GM12878 (cell line): ENCODE results near the gene SHISA7. TPM values are rescaled to one million over a fixed set of nuclear protein-coding genes. Genes with fewer than 3 reads are reported as not detected.

Source experiments
- ATAC-seq: fragments of 200-7000 bp; cut with Tn5 transposase; 3 replicates; pipeline ENCODE4 v1.9.1; 2020; ENCODE audit warnings: mild to moderate bottlenecking, moderate library complexity
- BruUV-seq: library from RNA; stranded (reverse); fragments of 400-500 nt; replicated peaks from 2 replicates; lab custom pipeline; 2021; lab: Mats Ljungman, UMichigan
- CTCF ChIA-PET: fragments of 300-600 bp; sonication (Branson Sonifier 250); formaldehyde crosslinking; extraction: SDS; loops from one replicate; lab custom pipeline; 2021; ENCODE audit warnings: inconsistent platforms; lab: Yijun Ruan, JAX
- POLR2A ChIA-PET: fragments of 350-600 bp; formaldehyde crosslinking; extraction: SDS; loops from one replicate; lab custom pipeline; 2021; ENCODE audit warnings: inconsistent platforms; lab: Charles Lee
- RAD21 ChIA-PET: fragments of 300-600 bp; sonication (Branson Sonifier 250); formaldehyde crosslinking; loops from one replicate; lab custom pipeline; 2023; ENCODE audit warnings: antibody characterized with exemption; ENCODE audit not compliant: unreplicated experiment; lab: Charles Lee
- SMC1A ChIA-PET: fragments of 300-600 bp; sonication (Branson Sonifier 250); formaldehyde crosslinking; loops from one replicate; lab custom pipeline; 2023; ENCODE audit not compliant: unreplicated experiment, uncharacterized antibody; lab: Charles Lee
- DNase-seq: peaks from one replicate; pipeline ENCODE4 v3.0.0-alpha.2; 2011; ENCODE audit warnings: low read depth, low spot score
- FAIRE-seq: peaks from 3 replicates; lab custom pipeline; 2011; peaks lifted over from hg19 to GRCh38; lab: Jason Lieb, UNC
- H2AFZ ChIP-seq: 2 replicates; pipeline ENCODE4 v1.6.0; 2011; ENCODE audit warnings: low read depth, low read length, control low read depth; ENCODE audit not compliant: control insufficient read depth
- H3K27ac ChIP-seq: 2 replicates; pipeline ENCODE4 v1.5.1; 2011; ENCODE audit warnings: control low read depth; ENCODE audit not compliant: control insufficient read depth, insufficient read depth
- H3K27me3 ChIP-seq, 2 experiments: replicated peaks in 1 of 2; 2 replicates each; pipeline versions ENCODE4 v1.6.0 to v1.6.1; 2011; ENCODE audit warnings: low read length in 1 of 2; ENCODE audit not compliant: control insufficient read depth in 2 of 2, insufficient read depth in 2 of 2
- H3K36me3 ChIP-seq, 2 experiments: 2 replicates each; pipeline ENCODE4 v1.5.1; 2011; ENCODE audit warnings: low read length in 1 of 2; ENCODE audit not compliant: control insufficient read depth in 2 of 2, insufficient read depth in 2 of 2
- H3K4me1 ChIP-seq: 2 replicates; pipeline ENCODE4 v1.6.1; 2011; ENCODE audit warnings: mild to moderate bottlenecking, low read length, moderate library complexity, mixed read lengths; ENCODE audit not compliant: control insufficient read depth, insufficient read depth
- H3K4me2 ChIP-seq: 2 replicates; pipeline ENCODE4 v1.6.0; 2011; ENCODE audit warnings: control low read depth; ENCODE audit not compliant: control insufficient read depth, insufficient read depth
- H3K4me3 ChIP-seq: fragments of 200-600 bp; sonication (generic); 2 replicates; pipeline ENCODE4 v1.5.1; 2016
- H3K79me2 ChIP-seq: 2 replicates; pipeline ENCODE4 v1.6.0; 2011; ENCODE audit warnings: low read length; ENCODE audit not compliant: control insufficient read depth, insufficient read depth
- H3K9ac ChIP-seq: 2 replicates; pipeline ENCODE4 v1.8.0; 2011; ENCODE audit warnings: low read length, control low read depth, mixed read lengths; ENCODE audit not compliant: control insufficient read depth, insufficient read depth
- H3K9me3 ChIP-seq: replicated peaks from 3 replicates; pipeline ENCODE4 v1.5.1; 2011; ENCODE audit warnings: mild to moderate bottlenecking, low read length; ENCODE audit not compliant: control insufficient read depth, insufficient read depth
- H4K20me1 ChIP-seq: 2 replicates; pipeline ENCODE4 v1.6.0; 2011; ENCODE audit not compliant: control insufficient read depth, insufficient read depth
- ATF3 ChIP-seq: IDR thresholded peaks from 2 replicates; pipeline ENCODE4 v1.6.1; 2011; ENCODE audit warnings: low read depth, mild to moderate bottlenecking, low read length, moderate library complexity, borderline replicate concordance; ENCODE audit errors: extremely low read depth
- ETV6 ChIP-seq, 2 experiments: fragments of 450-650 bp in 1 of 2; IDR thresholded peaks in 1 of 2; conservative IDR thresholded peaks in 1 of 2; 2 replicates each; pipeline ENCODE4 v1.6.1; 2014; ENCODE audit warnings: antibody characterized with exemption in 1 of 2, borderline replicate concordance in 1 of 2, low read depth in 1 of 2, mild to moderate bottlenecking in 1 of 2, moderate library complexity in 1 of 2
- EZH2 ChIP-seq: IDR thresholded peaks from 2 replicates; pipeline ENCODE4 v1.6.1; 2012; ENCODE audit warnings: low read depth, mild to moderate bottlenecking, control low read depth, inconsistent platforms, low read length, borderline replicate concordance; ENCODE audit not compliant: control insufficient read depth
- PAX8 ChIP-seq: fragments of 450-650 bp; IDR thresholded peaks from 2 replicates; pipeline ENCODE4 v1.6.1; 2017; ENCODE audit warnings: mild to moderate bottlenecking, moderate library complexity
- SIX5 ChIP-seq: IDR thresholded peaks from 2 replicates; pipeline ENCODE4 v1.6.1; 2011; ENCODE audit warnings: mild to moderate bottlenecking, low read depth, low read length, moderate library complexity; ENCODE audit not compliant: severe bottlenecking
- SKIL ChIP-seq: fragments of 450-650 bp; IDR thresholded peaks from 2 replicates; pipeline ENCODE4 v1.6.1; 2017; ENCODE audit warnings: mild to moderate bottlenecking, low read depth, inconsistent platforms; ENCODE audit not compliant: poor library complexity, severe bottlenecking
- WGBS: methylation state at CpG from one replicate; pipeline ENCODE4 v1.1.6; 2016; ENCODE audit warnings: low lambda C conversion rate; ENCODE audit not compliant: insufficient replicate concordance, insufficient coverage; ENCODE audit errors: missing lambda C conversion rate; 5-methylcytosine and 5-hydroxymethylcytosine counted together
- in situ Hi-C: fragments of 300-500 bp; cut with MboI; formaldehyde crosslinking; loops from 9 replicates; pipeline ENCODE4 v1.14.3; 2018; ENCODE audit warnings: mixed read lengths
- intact Hi-C: fragments of 100-400 bp; cut with micrococcal nuclease; formaldehyde crosslinking; loops from one replicate; pipeline ENCODE4 v1.14.2; 2022; ENCODE audit not compliant: unreplicated experiment
- polyA plus RNA-seq, 11 experiments: library from polyadenylated mRNA; depleted of rRNA in 4 of 11; unstranded in 6 of 11; stranded (reverse) in 5 of 11; fragments of >200 nt; fragmentation: Nextera tagmentation in 4 of 11; fragmentation: Illumina TruSeq in 1 of 11; extraction: Ambion mirVana in 4 of 11; extraction: Trizol in 1 of 11; gene quantifications; 1 replicate in 1 of 11; 2 replicates in 10 of 11; pipeline versions ENCODE4 v1.2.1 to v1.2.3, GENCODE V29; 2011 to 2016; ENCODE audit warnings: inconsistent platforms in 2 of 11, missing spikeins in 2 of 11, low read depth in 1 of 11
- total RNA-seq, 4 experiments: library from RNA; depleted of rRNA in 3 of 4; stranded (reverse); fragments of >200 nt in 3 of 4; fragmentation: Illumina TruSeq in 1 of 4; extraction: Trizol in 1 of 4; gene quantifications; 2 replicates each; pipeline versions ENCODE4 v1.2.1 to v1.2.3, GENCODE V29; 2013 to 2021
- TF ChIP-seq, protein P1 (sequence below): fragments of 450-650 bp; IDR thresholded peaks from 2 replicates; pipeline ENCODE4 v1.6.1; 2017; ENCODE audit warnings: mild to moderate bottlenecking
- TF ChIP-seq, protein P2 (sequence below): fragments of 450-650 bp; IDR thresholded peaks from 2 replicates; pipeline ENCODE4 v1.6.1; 2017; ENCODE audit warnings: antibody characterized with exemption, mild to moderate bottlenecking, moderate library complexity
- TF ChIP-seq, protein P3 (sequence below): fragments of 150-350 bp; IDR thresholded peaks from 2 replicates; pipeline ENCODE4 v1.6.1; 2016; ENCODE audit warnings: low read depth, low read length

The SHISA7 gene
- total and polyA plus RNA-seq, 10 of the 15 experiments (the other 5 are each of a cell fraction or from before 2014, with no cell fraction given): 0.03 TPM; not detected in 9

DNA sequence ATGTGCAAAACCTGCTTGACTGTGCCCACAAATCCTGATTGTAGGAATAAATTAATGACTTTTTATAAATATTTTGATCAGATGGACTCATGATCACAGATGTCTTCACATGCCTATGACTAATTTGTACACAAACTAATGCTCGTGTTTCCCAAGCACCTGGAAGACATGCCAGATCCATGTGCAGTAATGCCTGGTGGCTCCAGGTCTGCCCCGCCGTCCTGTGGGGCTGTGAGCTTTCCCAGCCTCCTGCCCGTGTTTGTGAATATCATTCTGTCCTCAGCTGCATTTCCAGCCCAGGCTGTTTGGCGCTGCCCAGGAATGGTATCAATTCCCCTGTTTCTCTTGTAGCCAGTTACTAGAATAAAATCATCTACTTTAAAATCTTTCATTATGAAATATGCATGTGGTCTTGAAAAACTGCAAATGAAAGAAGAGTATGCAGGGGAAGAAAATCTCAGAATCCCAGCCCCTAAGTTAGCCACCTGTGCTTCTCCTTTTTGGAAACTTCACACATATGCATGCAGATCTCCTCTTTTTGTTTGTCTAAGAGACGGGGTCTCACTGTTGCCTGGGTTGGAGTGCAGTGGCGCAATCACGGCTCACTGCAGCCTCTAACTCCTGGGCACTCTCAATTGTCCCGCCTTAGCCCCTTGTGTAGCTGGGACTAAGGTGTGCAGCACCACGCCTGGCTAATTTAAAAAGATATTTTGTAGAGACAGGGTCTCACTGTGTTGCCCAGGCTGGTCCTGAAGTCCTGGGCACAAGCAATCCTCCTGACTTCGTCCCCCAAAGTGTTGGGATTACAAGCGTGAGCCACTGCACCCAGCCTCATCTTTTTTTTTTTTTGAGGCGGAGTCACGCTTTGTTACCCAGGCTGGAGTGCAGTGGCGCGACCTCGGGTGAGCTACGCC is 51.1 kb downstream of the SHISA7 start:
- H3K4me2 ChIP-seq: no peak overlapping the region
- no peak overlapping the region for H3K4me3 ChIP-seq
- no peak overlapping the region for H2AFZ ChIP-seq
- no TSS peak for BruUV-seq
- H3K9ac ChIP-seq: no peak overlapping the region
- H3K27me3 ChIP-seq: no peaks in the 10 kb centered on the region
- ChIA-PET RAD21 (interaction anchor here (0.9 to 1.2 kb wide), 2 partner anchors 12 to 99 kb away, joined by 3 to 4 read pairs; no protein-coding TSS in a partner anchor), SMC1A (no interaction called here), CTCF (interaction anchor here (0.6 to 1.4 kb wide), 2 partner anchors 90 kb away, joined by 3 to 4 read pairs; no protein-coding TSS in a partner anchor), POLR2A (interaction anchor here (0.5 to 0.6 kb wide), 3 partner anchors 277 to 747 kb away, joined by 3 to 7 read pairs (median 4); no protein-coding TSS in a partner anchor)
- H3K9me3 ChIP-seq: no peaks in the 10 kb centered on the region
- 38% methylated on average over 18 of the region's 18 CpGs for WGBS
- DNase-seq: no peak
- no peak for FAIRE-seq
- in situ Hi-C loops: no loop called here
- peaks cover 14 to 23% of the 10 kb centered on the region in 2 experiments; a peak in 3 of 4 replicates for H3K36me3 ChIP-seq
- peaks cover 16% of the 10 kb centered on the region for H3K4me1 ChIP-seq
- H3K27ac ChIP-seq: no peak overlapping the region
- peaks cover 7% of the 10 kb centered on the region for H4K20me1 ChIP-seq
- H3K79me2 ChIP-seq: peaks cover 20% of the 10 kb centered on the region
- intact Hi-C loops: no loop called here
- no peak for ATAC-seq
- TF ChIP-seq SKIL (no peak), EZH2 (no peak), ATF3 (no peak), SIX5 (no peak), PAX8 (no peak), ETV6 (conservative IDR thresholded peaks at IDR 0.05 in 1 of 2, IDR thresholded peaks at IDR 0.05 in 1 of 2; ENCODE audit: borderline replicate concordance in 1 of 2, low read depth in 1 of 2) (no peak)
- TF ChIP-seq, protein P1, sequence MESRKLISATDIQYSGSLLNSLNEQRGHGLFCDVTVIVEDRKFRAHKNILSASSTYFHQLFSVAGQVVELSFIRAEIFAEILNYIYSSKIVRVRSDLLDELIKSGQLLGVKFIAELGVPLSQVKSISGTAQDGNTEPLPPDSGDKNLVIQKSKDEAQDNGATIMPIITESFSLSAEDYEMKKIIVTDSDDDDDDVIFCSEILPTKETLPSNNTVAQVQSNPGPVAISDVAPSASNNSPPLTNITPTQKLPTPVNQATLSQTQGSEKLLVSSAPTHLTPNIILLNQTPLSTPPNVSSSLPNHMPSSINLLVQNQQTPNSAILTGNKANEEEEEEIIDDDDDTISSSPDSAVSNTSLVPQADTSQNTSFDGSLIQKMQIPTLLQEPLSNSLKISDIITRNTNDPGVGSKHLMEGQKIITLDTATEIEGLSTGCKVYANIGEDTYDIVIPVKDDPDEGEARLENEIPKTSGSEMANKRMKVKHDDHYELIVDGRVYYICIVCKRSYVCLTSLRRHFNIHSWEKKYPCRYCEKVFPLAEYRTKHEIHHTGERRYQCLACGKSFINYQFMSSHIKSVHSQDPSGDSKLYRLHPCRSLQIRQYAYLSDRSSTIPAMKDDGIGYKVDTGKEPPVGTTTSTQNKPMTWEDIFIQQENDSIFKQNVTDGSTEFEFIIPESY: no peak
- TF ChIP-seq, protein P2, sequence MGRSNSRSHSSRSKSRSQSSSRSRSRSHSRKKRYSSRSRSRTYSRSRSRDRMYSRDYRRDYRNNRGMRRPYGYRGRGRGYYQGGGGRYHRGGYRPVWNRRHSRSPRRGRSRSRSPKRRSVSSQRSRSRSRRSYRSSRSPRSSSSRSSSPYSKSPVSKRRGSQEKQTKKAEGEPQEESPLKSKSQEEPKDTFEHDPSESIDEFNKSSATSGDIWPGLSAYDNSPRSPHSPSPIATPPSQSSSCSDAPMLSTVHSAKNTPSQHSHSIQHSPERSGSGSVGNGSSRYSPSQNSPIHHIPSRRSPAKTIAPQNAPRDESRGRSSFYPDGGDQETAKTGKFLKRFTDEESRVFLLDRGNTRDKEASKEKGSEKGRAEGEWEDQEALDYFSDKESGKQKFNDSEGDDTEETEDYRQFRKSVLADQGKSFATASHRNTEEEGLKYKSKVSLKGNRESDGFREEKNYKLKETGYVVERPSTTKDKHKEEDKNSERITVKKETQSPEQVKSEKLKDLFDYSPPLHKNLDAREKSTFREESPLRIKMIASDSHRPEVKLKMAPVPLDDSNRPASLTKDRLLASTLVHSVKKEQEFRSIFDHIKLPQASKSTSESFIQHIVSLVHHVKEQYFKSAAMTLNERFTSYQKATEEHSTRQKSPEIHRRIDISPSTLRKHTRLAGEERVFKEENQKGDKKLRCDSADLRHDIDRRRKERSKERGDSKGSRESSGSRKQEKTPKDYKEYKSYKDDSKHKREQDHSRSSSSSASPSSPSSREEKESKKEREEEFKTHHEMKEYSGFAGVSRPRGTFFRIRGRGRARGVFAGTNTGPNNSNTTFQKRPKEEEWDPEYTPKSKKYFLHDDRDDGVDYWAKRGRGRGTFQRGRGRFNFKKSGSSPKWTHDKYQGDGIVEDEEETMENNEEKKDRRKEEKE: no peak
- TF ChIP-seq, protein P3, sequence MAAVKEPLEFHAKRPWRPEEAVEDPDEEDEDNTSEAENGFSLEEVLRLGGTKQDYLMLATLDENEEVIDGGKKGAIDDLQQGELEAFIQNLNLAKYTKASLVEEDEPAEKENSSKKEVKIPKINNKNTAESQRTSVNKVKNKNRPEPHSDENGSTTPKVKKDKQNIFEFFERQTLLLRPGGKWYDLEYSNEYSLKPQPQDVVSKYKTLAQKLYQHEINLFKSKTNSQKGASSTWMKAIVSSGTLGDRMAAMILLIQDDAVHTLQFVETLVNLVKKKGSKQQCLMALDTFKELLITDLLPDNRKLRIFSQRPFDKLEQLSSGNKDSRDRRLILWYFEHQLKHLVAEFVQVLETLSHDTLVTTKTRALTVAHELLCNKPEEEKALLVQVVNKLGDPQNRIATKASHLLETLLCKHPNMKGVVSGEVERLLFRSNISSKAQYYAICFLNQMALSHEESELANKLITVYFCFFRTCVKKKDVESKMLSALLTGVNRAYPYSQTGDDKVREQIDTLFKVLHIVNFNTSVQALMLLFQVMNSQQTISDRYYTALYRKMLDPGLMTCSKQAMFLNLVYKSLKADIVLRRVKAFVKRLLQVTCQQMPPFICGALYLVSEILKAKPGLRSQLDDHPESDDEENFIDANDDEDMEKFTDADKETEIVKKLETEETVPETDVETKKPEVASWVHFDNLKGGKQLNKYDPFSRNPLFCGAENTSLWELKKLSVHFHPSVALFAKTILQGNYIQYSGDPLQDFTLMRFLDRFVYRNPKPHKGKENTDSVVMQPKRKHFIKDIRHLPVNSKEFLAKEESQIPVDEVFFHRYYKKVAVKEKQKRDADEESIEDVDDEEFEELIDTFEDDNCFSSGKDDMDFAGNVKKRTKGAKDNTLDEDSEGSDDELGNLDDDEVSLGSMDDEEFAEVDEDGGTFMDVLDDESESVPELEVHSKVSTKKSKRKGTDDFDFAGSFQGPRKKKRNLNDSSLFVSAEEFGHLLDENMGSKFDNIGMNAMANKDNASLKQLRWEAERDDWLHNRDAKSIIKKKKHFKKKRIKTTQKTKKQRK: no peak
